ENCODE measurements around the gene LRRC8E. TPM values are rescaled to one million over a fixed set of nuclear protein-coding genes. Genes with fewer than 3 reads are reported as not detected.
"Not testable (repeated sequence)": the region's sequence is repeated elsewhere in the genome, so short reads cannot be mapped to it uniquely, and the experiment has no call there.

LRRC8E gene
- total RNA-seq, 1 donor from 2014 or later, result not detected

- Mint-ChIP-seq H3K4me3 (no peak overlapping the region), H3K27me3 (ENCODE audit: insufficient read depth) (peaks cover 4% of the 10 kb centered on the region), H3K36me3 (ENCODE audit: low read depth) (peaks cover 5% of the 10 kb centered on the region), H3K9me3 (no peaks in the 10 kb centered on the region), H3K4me1 (ENCODE audit: low read depth) (peaks cover 14% of the 10 kb centered on the region), H3K27ac (no peak overlapping the region)
- intact Hi-C loops (cut with micrococcal nuclease), result no loop called here
- no peak for DNase-seq (ENCODE audit: low spot score)
These were observed 40.0 kb downstream of the LRRC8E start for GRCh38 chr19:7928334-7928706.

GRCh38 chr19:7928741-7929701 lies 40.7 kb downstream of the LRRC8E start:
- Mint-ChIP-seq H3K36me3 (ENCODE audit: low read depth) (peaks cover 5% of the 10 kb centered on the region), H3K9me3 (no peaks in the 10 kb centered on the region), H3K4me1 (ENCODE audit: low read depth) (peaks cover 14% of the 10 kb centered on the region), H3K4me3 (no peak overlapping the region), H3K27me3 (ENCODE audit: insufficient read depth) (peaks cover 4% of the 10 kb centered on the region), H3K27ac (peak overlapping the region; percentile 5)
- DNase-seq (ENCODE audit: low spot score), result no peak
- intact Hi-C loops (cut with micrococcal nuclease), result loop anchor here (1.0 kb wide), 1 partner anchor 14 kb away; the partner anchor contains the start of gene TIMM44

- H3K27ac Mint-ChIP-seq; H3K9me3 Mint-ChIP-seq; H3K27me3 Mint-ChIP-seq (ENCODE audit: insufficient read depth); H3K4me3 Mint-ChIP-seq; H3K36me3 Mint-ChIP-seq (ENCODE audit: low read depth); DNase-seq (ENCODE audit: low spot score); intact Hi-C loops (cut with micrococcal nuclease): not testable (repeated sequence)
- peaks cover 14% of the 10 kb centered on the region for H3K4me1 Mint-ChIP-seq (ENCODE audit: low read depth)
These were observed 41.7 kb downstream of the LRRC8E start for GRCh38 chr19:7930030-7930429.

GRCh38 chr19:7930765-7931164 lies 42.5 kb downstream of the LRRC8E start:
- peaks cover 5% of the 10 kb centered on the region for H3K36me3 Mint-ChIP-seq (ENCODE audit: low read depth)
- H3K4me1 Mint-ChIP-seq (ENCODE audit: low read depth), result peaks cover 14% of the 10 kb centered on the region
- DNase-seq (ENCODE audit: low spot score), result no peak
- no peak overlapping the region for H3K4me3 Mint-ChIP-seq
- intact Hi-C loops (cut with micrococcal nuclease), result no loop called here
- H3K27ac Mint-ChIP-seq, result no peak overlapping the region
- no peaks in the 10 kb centered on the region for H3K27me3 Mint-ChIP-seq (ENCODE audit: insufficient read depth)
- H3K9me3 Mint-ChIP-seq, result no peaks in the 10 kb centered on the region

- H3K4me3 Mint-ChIP-seq, result no peak overlapping the region
- intact Hi-C loops (cut with micrococcal nuclease), result no loop called here
- no peak for DNase-seq (ENCODE audit: low spot score)
- peaks cover 11% of the 10 kb centered on the region for H3K4me1 Mint-ChIP-seq (ENCODE audit: low read depth)
- no peak overlapping the region for H3K27ac Mint-ChIP-seq
- H3K36me3 Mint-ChIP-seq (ENCODE audit: low read depth), result peaks cover 8% of the 10 kb centered on the region
- no peaks in the 10 kb centered on the region for H3K9me3 Mint-ChIP-seq
- H3K27me3 Mint-ChIP-seq (ENCODE audit: insufficient read depth), result no peaks in the 10 kb centered on the region
These were observed 43.1 kb downstream of the LRRC8E start for GRCh38 chr19:7931221-7932061.

GRCh38 chr19:7932276-7932929 lies 44.1 kb downstream of the LRRC8E start:
- Mint-ChIP-seq H3K36me3 (ENCODE audit: low read depth) (peaks cover 11% of the 10 kb centered on the region), H3K4me1 (ENCODE audit: low read depth) (peaks cover 9% of the 10 kb centered on the region), H3K27me3 (ENCODE audit: insufficient read depth) (no peaks in the 10 kb centered on the region), H3K9me3 (no peaks in the 10 kb centered on the region), H3K4me3 (no peak overlapping the region), H3K27ac (no peak overlapping the region)
- DNase-seq (ENCODE audit: low spot score), result no peak
- intact Hi-C loops (cut with micrococcal nuclease), result no loop called here

GRCh38 chr19:7932930-7933300 lies 44.6 kb downstream of the LRRC8E start:
- Mint-ChIP-seq H3K9me3 (no peaks in the 10 kb centered on the region), H3K36me3 (ENCODE audit: low read depth) (peaks cover 12% of the 10 kb centered on the region), H3K27ac (no peak overlapping the region), H3K27me3 (ENCODE audit: insufficient read depth) (no peaks in the 10 kb centered on the region), H3K4me1 (ENCODE audit: low read depth) (peaks cover 9% of the 10 kb centered on the region), H3K4me3 (no peak overlapping the region)
- intact Hi-C loops (cut with micrococcal nuclease), result no loop called here
- DNase-seq (ENCODE audit: low spot score), result no peak

GRCh38 chr19:7933411-7933810 lies 45.1 kb downstream of the LRRC8E start:
- H3K36me3 Mint-ChIP-seq (ENCODE audit: low read depth), result peaks cover 10% of the 10 kb centered on the region
- H3K4me3 Mint-ChIP-seq, result no peak overlapping the region
- peaks cover 8% of the 10 kb centered on the region for H3K4me1 Mint-ChIP-seq (ENCODE audit: low read depth)
- H3K9me3 Mint-ChIP-seq, result no peaks in the 10 kb centered on the region
- no peak overlapping the region for H3K27ac Mint-ChIP-seq
- DNase-seq (ENCODE audit: low spot score), result no peak
- intact Hi-C loops (cut with micrococcal nuclease), result no loop called here
- H3K27me3 Mint-ChIP-seq (ENCODE audit: insufficient read depth), result no peaks in the 10 kb centered on the region

- intact Hi-C loops (cut with micrococcal nuclease), result no loop called here
- no peaks in the 10 kb centered on the region for H3K27me3 Mint-ChIP-seq (ENCODE audit: insufficient read depth)
- no peak overlapping the region for H3K4me3 Mint-ChIP-seq
- H3K27ac Mint-ChIP-seq, result no peak overlapping the region
- peaks cover 6% of the 10 kb centered on the region for H3K4me1 Mint-ChIP-seq (ENCODE audit: low read depth)
- no peak for DNase-seq (ENCODE audit: low spot score)
- H3K36me3 Mint-ChIP-seq (ENCODE audit: low read depth), result peaks cover 13% of the 10 kb centered on the region
- H3K9me3 Mint-ChIP-seq, result no peaks in the 10 kb centered on the region
These were observed 45.8 kb downstream of the LRRC8E start for GRCh38 chr19:7933828-7934725.

GRCh38 chr19:7934766-7935165 lies 46.5 kb downstream of the LRRC8E start:
- Mint-ChIP-seq H3K9me3 (no peaks in the 10 kb centered on the region), H3K4me3 (no peak overlapping the region), H3K36me3 (ENCODE audit: low read depth) (peaks cover 13% of the 10 kb centered on the region), H3K27ac (no peak overlapping the region), H3K4me1 (ENCODE audit: low read depth) (peaks cover 5% of the 10 kb centered on the region), H3K27me3 (ENCODE audit: insufficient read depth) (no peaks in the 10 kb centered on the region)
- intact Hi-C loops (cut with micrococcal nuclease), result no loop called here
- no peak for DNase-seq (ENCODE audit: low spot score)

- H3K4me1 Mint-ChIP-seq (ENCODE audit: low read depth), result peaks cover 27% of the 10 kb centered on the region
- intact Hi-C loops (cut with micrococcal nuclease), result loop anchor here (5.0 to 10.0 kb wide), 2 partner anchors 111 to 574 kb away; partner anchors contain the start of genes CCL25 and ZNF414
- no peaks in the 10 kb centered on the region for H3K9me3 Mint-ChIP-seq
- peak overlapping the region; percentile 55 for H3K4me3 Mint-ChIP-seq
- H3K36me3 Mint-ChIP-seq (ENCODE audit: low read depth), result peaks cover 22% of the 10 kb centered on the region
- no peak for DNase-seq (ENCODE audit: low spot score)
- H3K27me3 Mint-ChIP-seq (ENCODE audit: insufficient read depth), result no peaks in the 10 kb centered on the region
- no peak overlapping the region for H3K27ac Mint-ChIP-seq
These were observed 52.5 kb downstream of the LRRC8E start for GRCh38 chr19:7940841-7941240.
